Ascending aorta (tissue), 2 donors: ENCODE results near the gene TMEM151A. TPM values are rescaled to one million over a fixed set of nuclear protein-coding genes. Genes with fewer than 3 reads are reported as not detected.
"Not testable (repeated sequence)": the region's sequence is repeated elsewhere in the genome, so short reads cannot be mapped to it uniquely, and the experiment has no call there.

ENCODE experiments used
- DNase-seq, 2 donors: peaks; one replicate each; pipeline ENCODE4 v3.0.0-alpha.2; 2019; ENCODE audit warnings: low spot score in 2 of 2
- H3K27ac ChIP-seq, 2 donors: fragments of 200-600 bp; sonication (generic); one replicate each; pipeline ENCODE4 v1.5.1; 2016 to 2017; ENCODE audit warnings: mild to moderate bottlenecking in 1 of 2
- H3K27me3 ChIP-seq: fragments of 200-600 bp; sonication (generic); one replicate; pipeline ENCODE4 v1.5.1; 2017
- H3K36me3 ChIP-seq, 2 donors: fragments of 200-600 bp; sonication (generic); one replicate each; pipeline ENCODE4 v1.5.1; 2016
- H3K4me1 ChIP-seq, 2 donors: fragments of 200-600 bp; sonication (generic); one replicate each; pipeline ENCODE4 v1.5.1; 2016 to 2017; ENCODE audit warnings: mild to moderate bottlenecking in 1 of 2
- H3K4me3 ChIP-seq, 2 donors: fragments of 200-600 bp; sonication (generic); one replicate each; pipeline ENCODE4 v1.5.1; 2016 to 2017; ENCODE audit warnings: mild to moderate bottlenecking in 1 of 2
- H3K9me3 ChIP-seq, 2 donors: fragments of 200-600 bp; sonication (generic); one replicate each; pipeline ENCODE4 v1.5.1; 2016
- intact Hi-C: fragments of 100-400 bp; cut with DNase I; formaldehyde crosslinking; loops from one replicate; pipeline ENCODE4 v1.15.1; 2023
- total RNA-seq: library from RNA; depleted of rRNA; stranded (reverse); fragments of >200 nt; gene quantifications from one replicate; pipeline ENCODE4 v1.1.0, GENCODE V29; 2016
- TF ChIP-seq, protein P1 (sequence below), 3 experiments: fragments of 200-600 bp in 2 of 3; fragments of 450-650 bp in 1 of 3; sonication (generic) in 2 of 3; IDR thresholded peaks; one replicate each; pipeline ENCODE4 v1.5.1; 2016 to 2019; ENCODE audit warnings: antibody characterized with exemption in 3 of 3, mild to moderate bottlenecking in 1 of 3, moderate library complexity in 1 of 3

TMEM151A gene
- total RNA-seq, 1 donor from 2014 or later, result 3.6 TPM

DNA sequence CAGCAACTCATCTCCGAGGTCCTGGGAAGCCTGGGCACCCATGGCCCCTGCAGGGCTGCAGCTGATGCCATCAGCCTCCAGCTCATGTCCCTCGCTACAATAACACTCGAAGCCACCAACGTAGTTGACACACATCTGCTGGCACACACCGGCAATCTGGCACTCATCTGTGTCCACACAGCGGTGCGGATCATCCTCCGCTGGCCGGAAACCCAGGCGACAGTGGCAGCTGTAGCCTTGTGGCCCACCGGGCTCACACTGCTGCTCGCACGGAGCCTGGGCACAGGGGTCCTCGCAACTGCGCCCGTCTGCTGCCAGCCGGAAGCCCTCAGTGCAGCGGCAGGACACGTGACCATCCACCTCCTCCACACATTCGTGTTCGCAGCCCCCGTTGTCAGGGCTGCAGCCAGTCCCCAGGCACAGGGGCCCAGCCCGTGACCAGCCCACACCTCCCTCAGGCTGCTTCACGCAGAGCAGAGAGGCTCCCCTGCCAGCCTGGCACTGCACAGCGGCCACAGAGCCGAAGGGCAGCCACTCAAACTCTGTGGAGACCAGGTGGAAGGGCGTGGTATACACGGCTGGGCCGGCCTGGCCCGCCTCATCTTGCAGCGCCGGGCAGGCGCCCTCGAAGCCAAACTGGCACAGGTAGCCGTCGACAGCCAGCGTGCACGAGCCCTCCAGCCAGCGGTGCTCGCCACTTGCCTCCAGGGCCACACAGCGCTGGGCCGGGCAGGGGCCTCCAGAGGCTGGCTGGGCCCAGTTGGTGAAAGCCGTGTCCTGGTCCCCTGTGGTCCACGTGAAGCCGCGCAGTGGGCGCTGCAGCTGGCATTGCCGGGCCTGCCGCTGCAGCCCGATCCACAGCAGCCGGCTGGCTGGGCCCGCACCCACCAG is 24.5 kb downstream of the TMEM151A start:
- intact Hi-C loops, result no loop called here
- Histone ChIP-seq H3K4me1 (peaks cover 20 to 25% of the 10 kb centered on the region in 2 donors), H3K27me3 (no peaks in the 10 kb centered on the region), H3K4me3 (peak overlapping the region; percentile 47 to 85), H3K27ac (peak overlapping the region; percentile 51 to 77), H3K36me3 (no peaks in the 10 kb centered on the region), H3K9me3 (no peaks in the 10 kb centered on the region)
- DNase-seq, result no peak
- TF ChIP-seq, protein P1, sequence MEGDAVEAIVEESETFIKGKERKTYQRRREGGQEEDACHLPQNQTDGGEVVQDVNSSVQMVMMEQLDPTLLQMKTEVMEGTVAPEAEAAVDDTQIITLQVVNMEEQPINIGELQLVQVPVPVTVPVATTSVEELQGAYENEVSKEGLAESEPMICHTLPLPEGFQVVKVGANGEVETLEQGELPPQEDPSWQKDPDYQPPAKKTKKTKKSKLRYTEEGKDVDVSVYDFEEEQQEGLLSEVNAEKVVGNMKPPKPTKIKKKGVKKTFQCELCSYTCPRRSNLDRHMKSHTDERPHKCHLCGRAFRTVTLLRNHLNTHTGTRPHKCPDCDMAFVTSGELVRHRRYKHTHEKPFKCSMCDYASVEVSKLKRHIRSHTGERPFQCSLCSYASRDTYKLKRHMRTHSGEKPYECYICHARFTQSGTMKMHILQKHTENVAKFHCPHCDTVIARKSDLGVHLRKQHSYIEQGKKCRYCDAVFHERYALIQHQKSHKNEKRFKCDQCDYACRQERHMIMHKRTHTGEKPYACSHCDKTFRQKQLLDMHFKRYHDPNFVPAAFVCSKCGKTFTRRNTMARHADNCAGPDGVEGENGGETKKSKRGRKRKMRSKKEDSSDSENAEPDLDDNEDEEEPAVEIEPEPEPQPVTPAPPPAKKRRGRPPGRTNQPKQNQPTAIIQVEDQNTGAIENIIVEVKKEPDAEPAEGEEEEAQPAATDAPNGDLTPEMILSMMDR (IDR thresholded peaks at IDR 0.05), result no peak

DNA sequence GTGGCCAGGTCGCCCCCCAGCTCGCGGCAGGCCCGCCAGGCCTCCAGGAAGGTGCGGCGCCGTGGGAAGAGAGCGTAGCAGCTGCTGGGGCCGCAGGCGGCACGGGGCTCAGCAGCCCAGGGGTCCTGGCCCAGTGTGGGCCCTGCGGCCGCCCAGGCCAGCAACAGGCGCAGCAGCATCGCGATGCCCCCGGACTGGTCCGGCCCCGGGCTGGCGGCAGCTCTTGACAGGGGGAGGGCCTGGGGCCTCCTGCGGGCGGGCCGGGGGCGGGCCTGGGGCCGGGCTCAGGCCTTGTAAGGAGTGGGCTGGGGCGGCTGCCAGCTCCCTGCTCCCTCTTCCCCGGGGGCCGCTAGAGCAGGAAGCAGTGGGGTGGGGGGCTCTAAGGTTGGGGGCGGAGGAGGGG is 25.2 kb downstream of the TMEM151A start, which contains the start of gene CD248:
Gene CD248 (minus strand): TSS at position 196 of the 403 bp plus-strand sequence. CDS start 17 bp downstream, at position 179.
- peak within 1 kb of the TSS; percentile 47 to 85 for H3K4me3 ChIP-seq
- intact Hi-C loops, result no loop called here
- no peaks in the 10 kb centered on the region for H3K9me3 ChIP-seq
- TF ChIP-seq, protein P1 (IDR thresholded peaks at IDR 0.05), result no peak
- DNase-seq, result peak in 1 of 2 donors; percentile 78
- H3K36me3 ChIP-seq, result no peaks in the 10 kb centered on the region
- no peaks in the 10 kb centered on the region for H3K27me3 ChIP-seq
- peak within 1 kb of the TSS; percentile 51 to 77 for H3K27ac ChIP-seq
- peaks cover 20 to 25% of the 10 kb centered on the region in 2 donors for H3K4me1 ChIP-seq

DNA sequence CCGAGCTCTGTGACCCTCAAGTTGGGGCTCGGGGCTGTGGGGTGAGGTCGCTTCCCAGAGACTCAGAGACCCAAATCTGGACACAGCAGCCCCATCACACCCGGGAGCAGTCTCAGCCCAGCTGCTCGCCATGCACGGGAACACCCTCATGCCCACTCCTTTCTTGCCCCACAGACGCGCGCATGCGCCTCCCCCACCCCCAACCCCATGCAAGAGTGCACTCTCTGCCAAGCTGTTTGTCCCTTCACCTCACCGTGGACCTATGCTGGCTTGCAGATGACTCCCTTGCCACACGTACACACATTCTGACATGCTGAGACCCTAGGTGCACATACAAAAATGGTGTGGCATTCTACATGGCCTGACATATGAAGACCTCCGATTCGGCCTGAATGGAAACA is 25.6 kb downstream of the TMEM151A start:
- H3K4me1 ChIP-seq, result peaks cover 20 to 25% of the 10 kb centered on the region in 2 donors
- no peaks in the 10 kb centered on the region for H3K36me3 ChIP-seq
- DNase-seq, result no peak
- H3K27me3 ChIP-seq, result no peaks in the 10 kb centered on the region
- H3K27ac ChIP-seq, result peak overlapping the region; percentile 51 to 77
- intact Hi-C loops, result no loop called here
- no peaks in the 10 kb centered on the region for H3K9me3 ChIP-seq
- peak overlapping the region; percentile 47 to 85 for H3K4me3 ChIP-seq
- TF ChIP-seq, protein P1 (IDR thresholded peaks at IDR 0.05), result no peak

DNA sequence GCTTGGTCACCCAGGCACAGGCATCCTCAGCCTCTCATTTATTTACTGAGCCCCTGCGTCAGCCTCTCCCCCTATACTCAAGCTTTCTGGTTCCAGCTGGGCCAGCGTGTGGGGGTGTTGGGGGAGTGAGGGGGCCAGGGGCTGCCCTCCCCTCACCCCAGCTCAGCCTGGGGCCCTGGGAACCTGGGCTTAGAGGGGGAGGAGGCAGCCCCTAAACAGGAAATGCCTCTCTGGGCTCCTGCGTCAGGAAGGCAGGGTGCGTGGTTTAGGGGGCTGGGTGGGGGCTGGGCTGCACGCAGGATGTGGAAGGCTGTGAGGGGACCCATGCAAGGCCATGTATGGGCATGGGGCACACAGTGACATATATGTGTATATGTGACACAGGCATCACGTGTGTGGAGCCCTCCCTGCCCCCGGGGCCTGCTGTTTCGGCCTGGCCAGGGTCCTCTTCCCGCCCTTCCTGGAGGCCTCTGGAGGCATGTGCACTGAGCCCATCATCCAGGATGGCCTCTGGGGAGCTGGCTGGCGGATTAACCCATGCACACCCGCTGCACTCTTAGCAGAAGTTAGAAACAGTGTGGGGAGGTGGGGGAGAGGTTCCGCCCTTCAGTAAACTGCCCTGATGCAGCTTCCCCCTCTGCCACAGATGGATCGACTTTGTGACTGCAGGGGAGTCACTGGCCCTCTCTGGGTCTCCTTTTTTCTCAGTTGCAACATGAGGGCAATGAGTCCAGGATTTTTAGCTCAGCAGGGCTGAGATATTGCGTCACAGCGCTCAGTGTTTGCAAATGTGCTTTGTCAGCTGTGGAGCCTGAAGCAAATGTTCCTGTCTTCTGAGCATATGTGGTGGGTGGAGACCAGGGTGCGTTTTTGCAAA is 26.3 kb downstream of the TMEM151A start:
- H3K9me3 ChIP-seq, result no peaks in the 10 kb centered on the region
- peak in 1 of 2 donors; percentile 81 for DNase-seq

DNA sequence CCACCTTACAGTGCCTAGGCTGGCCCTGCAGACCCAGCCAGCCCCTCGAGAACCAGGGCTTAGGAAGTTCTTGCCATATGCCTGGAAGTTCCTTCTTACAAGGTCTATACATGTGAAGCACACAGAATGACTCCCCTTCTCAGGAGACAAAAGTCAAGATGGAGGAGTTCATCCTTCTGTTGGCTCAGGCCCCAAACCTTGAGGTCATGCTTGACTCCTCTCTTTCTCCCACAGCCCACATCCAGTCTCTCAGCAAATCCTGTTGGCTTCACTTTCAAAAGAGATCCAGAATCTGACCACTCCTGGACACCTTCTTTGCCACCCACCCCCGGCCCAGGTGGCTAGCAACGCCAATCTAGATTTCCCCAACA is 26.9 kb downstream of the TMEM151A start:
- Histone ChIP-seq H3K36me3 (no peaks in the 10 kb centered on the region), H3K4me3 (no peak overlapping the region), H3K4me1 (peaks cover 15 to 25% of the 10 kb centered on the region in 2 donors), H3K9me3 (no peaks in the 10 kb centered on the region), H3K27ac (no peak overlapping the region), H3K27me3 (no peaks in the 10 kb centered on the region)
- TF ChIP-seq, protein P1 (IDR thresholded peaks at IDR 0.05), result no peak
- no peak for DNase-seq
- intact Hi-C loops, result no loop called here

More for the DNA sequence above, 26.3 kb downstream of the TMEM151A start:
- Histone ChIP-seq H3K36me3 (no peaks in the 10 kb centered on the region), H3K27ac (peak overlapping the region; percentile 51 to 77), H3K4me3 (peak overlapping the region in 1 of 2 donors; percentile 85), H3K27me3 (no peaks in the 10 kb centered on the region), H3K4me1 (peaks cover 19 to 25% of the 10 kb centered on the region in 2 donors)
- TF ChIP-seq, protein P1 (IDR thresholded peaks at IDR 0.05), result no peak
- intact Hi-C loops, result no loop called here

DNA sequence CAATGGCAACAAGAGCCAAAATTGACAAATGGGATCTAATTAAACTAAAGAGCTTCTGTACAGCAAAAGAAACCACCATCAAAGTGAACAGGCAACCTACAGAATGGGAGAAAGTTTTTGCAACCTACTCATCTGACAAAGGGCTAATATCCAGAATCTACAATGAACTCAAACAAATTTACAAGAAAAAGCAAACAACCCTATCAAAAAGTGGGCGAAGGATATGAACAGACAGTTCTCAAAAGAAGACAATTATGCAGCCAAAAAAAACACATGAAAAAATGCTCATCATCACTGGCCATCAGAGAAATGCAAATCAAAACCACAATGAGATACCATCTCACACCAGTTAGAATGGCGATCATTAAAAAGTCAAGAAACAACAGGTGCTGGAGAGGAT is 28.6 kb downstream of the TMEM151A start:
- H3K4me1 ChIP-seq, result peaks cover 15 to 25% of the 10 kb centered on the region in 2 donors
- H3K9me3 ChIP-seq, intact Hi-C loops, H3K27me3 ChIP-seq, H3K27ac ChIP-seq, H3K36me3 ChIP-seq, H3K4me3 ChIP-seq, DNase-seq: not testable (repeated sequence)

DNA sequence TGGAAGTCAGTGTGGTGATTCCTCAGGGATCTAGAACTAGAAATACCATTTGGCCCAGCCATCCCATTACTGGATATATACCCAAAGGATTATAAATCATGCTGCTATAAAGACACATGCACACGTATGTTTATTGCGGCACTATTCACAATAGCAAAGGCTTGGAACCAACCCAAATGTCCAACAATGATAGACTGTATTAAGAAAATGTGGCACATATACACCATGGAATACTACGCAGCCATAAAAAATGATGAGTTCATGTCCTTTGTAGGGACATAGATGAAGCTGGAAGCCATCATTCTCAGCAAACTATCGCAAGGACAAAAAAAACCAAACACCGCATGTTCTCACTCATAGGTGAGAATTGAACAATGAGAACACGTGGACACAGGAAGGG is 29.1 kb downstream of the TMEM151A start:
- peaks cover 15 to 25% of the 10 kb centered on the region in 2 donors for H3K4me1 ChIP-seq
- intact Hi-C loops, H3K36me3 ChIP-seq: not testable (repeated sequence)

More for the DNA sequence above, 29.1 kb downstream of the TMEM151A start:
- not testable (repeated sequence) for H3K9me3 ChIP-seq, DNase-seq, H3K27ac ChIP-seq, H3K4me3 ChIP-seq, H3K27me3 ChIP-seq
